Activated CD8-positive, alpha-beta memory T cell treated with anti-CD3 and anti-CD28 coated beads for 48 hours (primary cell): ENCODE data around the gene RETREG2.

Experiments
- DNase-seq, 3 experiments: peaks; one replicate each; pipeline ENCODE4 v3.0.0-alpha.2; 2020; ENCODE audit warnings: low read depth in 2 of 3, low spot score in 2 of 3

RETREG2 gene

GRCh38 chr2:219213486-219214071 is 35.5 kb downstream of the RETREG2 start:
- DNase-seq = no peak

- no peak for DNase-seq
Observed at GRCh38 chr2:219214141-219214540, 36.1 kb downstream of the RETREG2 start.

GRCh38 chr2:219214786-219215185 is 36.7 kb downstream of the RETREG2 start:
- no peak for DNase-seq

GRCh38 chr2:219215871-219216534 is 37.9 kb downstream of the RETREG2 start:
- DNase-seq = no peak

- no peak for DNase-seq
Observed at GRCh38 chr2:219216535-219216915, 38.5 kb downstream of the RETREG2 start.

GRCh38 chr2:219218217-219218731 is 40.2 kb downstream of the RETREG2 start:
- no peak for DNase-seq

- DNase-seq = peak; percentile 62 to 77 (median 72)
Observed at GRCh38 chr2:219218732-219219701, 40.9 kb downstream of the RETREG2 start, which contains the start of gene ABCB6. ABCB6 (minus strand) TSS chr2:219218958; CDS start chr2:219218673, 285 bp downstream.

GRCh38 chr2:219219784-219220532 is 41.9 kb downstream of the RETREG2 start:
- no peak for DNase-seq

GRCh38 chr2:219220652-219221402 is 42.8 kb downstream of the RETREG2 start:
- DNase-seq = no peak

GRCh38 chr2:219221957-219222518 is 44.0 kb downstream of the RETREG2 start:
- no peak for DNase-seq

- no peak for DNase-seq
Observed at GRCh38 chr2:219223831-219224610, 45.9 kb downstream of the RETREG2 start.

GRCh38 chr2:219225350-219225749 is 47.3 kb downstream of the RETREG2 start:
- DNase-seq = no peak

GRCh38 chr2:219228041-219228910 is 50.2 kb downstream of the RETREG2 start:
- DNase-seq = no peak

GRCh38 chr2:219228911-219229304 is 50.8 kb downstream of the RETREG2 start:
- DNase-seq = no peak

- DNase-seq = peak; percentile 85 to 96 (median 87)
Observed at GRCh38 chr2:219229305-219230058, 51.4 kb downstream of the RETREG2 start, which contains the start of the genes ANKZF1 and ATG9A. ANKZF1 (plus strand) TSS chr2:219229806; CDS start chr2:219230258, 452 bp downstream. ATG9A (minus strand) TSS chr2:219229636; CDS start chr2:219228024, 1,612 bp downstream.

- DNase-seq = peak in 1 of 3 experiments; percentile 31
Observed at GRCh38 chr2:219230059-219230540, 52.0 kb downstream of the RETREG2 start.

GRCh38 chr2:219234331-219234730 is 56.3 kb downstream of the RETREG2 start:
- DNase-seq = no peak
